Mesendoderm (in vitro differentiated cells): ENCODE measurements around the gene C11orf24.

ENCODE experiments used
- DNase-seq: peaks from one replicate; pipeline ENCODE4 v3.0.0; 2013
- H2AK5ac ChIP-seq: 2 replicates; pipeline ENCODE4 v1.6.1; 2013; ENCODE audit warnings: low read length, inconsistent platforms
- H2BK120ac ChIP-seq: 2 replicates; pipeline ENCODE4 v1.6.1; 2013; ENCODE audit warnings: low read depth, mild to moderate bottlenecking, low read length, moderate library complexity, mixed read lengths
- H2BK15ac ChIP-seq: replicated peaks from 2 replicates; pipeline ENCODE4 v1.6.1; 2013; ENCODE audit warnings: low read depth, mild to moderate bottlenecking, moderate library complexity
- H2BK5ac ChIP-seq: 2 replicates; pipeline ENCODE4 v1.6.1; 2013; ENCODE audit warnings: low read length, inconsistent platforms
- H3K18ac ChIP-seq: 2 replicates; pipeline ENCODE4 v1.6.1; 2013; ENCODE audit warnings: mild to moderate bottlenecking, low read length, mixed read lengths
- H3K23ac ChIP-seq: one replicate; pipeline ENCODE4 v1.6.1; 2013; ENCODE audit warnings: low read length
- H3K27ac ChIP-seq: 2 replicates; pipeline ENCODE4 v1.5.1; 2013; ENCODE audit warnings: low read depth, mild to moderate bottlenecking, inconsistent platforms, low read length, moderate library complexity
- H3K27me3 ChIP-seq: 2 replicates; pipeline ENCODE4 v1.6.1; 2013; ENCODE audit warnings: low read length, control low read depth, mild to moderate bottlenecking, inconsistent platforms; ENCODE audit not compliant: insufficient read depth, poor library complexity
- H3K36me3 ChIP-seq: 2 replicates; pipeline ENCODE4 v1.6.1; 2013; ENCODE audit warnings: low read length, inconsistent platforms; ENCODE audit not compliant: control insufficient read depth, insufficient read depth
- H3K4ac ChIP-seq: one replicate; pipeline ENCODE4 v1.6.1; 2013; ENCODE audit warnings: low read depth, mild to moderate bottlenecking, low read length, moderate library complexity
- H3K4me1 ChIP-seq: 2 replicates; pipeline ENCODE4 v1.6.1; 2013; ENCODE audit warnings: low read depth, low read length, inconsistent platforms; ENCODE audit not compliant: control insufficient read depth
- H3K4me2 ChIP-seq: 2 replicates; pipeline ENCODE4 v1.6.1; 2013; ENCODE audit warnings: low read length
- H3K4me3 ChIP-seq: 2 replicates; pipeline ENCODE4 v1.5.1; 2013; ENCODE audit warnings: mild to moderate bottlenecking, low read length
- H3K56ac ChIP-seq: one replicate; pipeline ENCODE4 v1.6.1; 2013; ENCODE audit warnings: low read length
- H3K79me1 ChIP-seq: 2 replicates; pipeline ENCODE4 v1.6.1; 2013; ENCODE audit warnings: low read length, inconsistent platforms
- H3K79me2 ChIP-seq: 2 replicates; pipeline ENCODE4 v1.6.1; 2013; ENCODE audit warnings: mild to moderate bottlenecking, low read length; ENCODE audit not compliant: control insufficient read depth, insufficient read depth
- H3K9ac ChIP-seq: 2 replicates; pipeline ENCODE4 v1.6.1; 2013; ENCODE audit warnings: low read length, inconsistent platforms
- H4K5ac ChIP-seq: one replicate; pipeline ENCODE4 v1.6.1; 2013; ENCODE audit warnings: low read length
- H4K8ac ChIP-seq: one replicate; pipeline ENCODE4 v1.6.1; 2013; ENCODE audit warnings: low read depth, mild to moderate bottlenecking, control low read depth, low read length, moderate library complexity
- WGBS: extraction: QIAGEN DNeasy Blood & Tissue Kit; methylation state at CpG from one replicate; pipeline ENCODE4 v1.1.7; 2013; ENCODE audit warnings: low lambda C conversion rate, missing lambda C conversion rate; ENCODE audit not compliant: insufficient coverage; ENCODE audit errors: extremely low coverage; 5-methylcytosine and 5-hydroxymethylcytosine counted together

Gene C11orf24

DNA sequence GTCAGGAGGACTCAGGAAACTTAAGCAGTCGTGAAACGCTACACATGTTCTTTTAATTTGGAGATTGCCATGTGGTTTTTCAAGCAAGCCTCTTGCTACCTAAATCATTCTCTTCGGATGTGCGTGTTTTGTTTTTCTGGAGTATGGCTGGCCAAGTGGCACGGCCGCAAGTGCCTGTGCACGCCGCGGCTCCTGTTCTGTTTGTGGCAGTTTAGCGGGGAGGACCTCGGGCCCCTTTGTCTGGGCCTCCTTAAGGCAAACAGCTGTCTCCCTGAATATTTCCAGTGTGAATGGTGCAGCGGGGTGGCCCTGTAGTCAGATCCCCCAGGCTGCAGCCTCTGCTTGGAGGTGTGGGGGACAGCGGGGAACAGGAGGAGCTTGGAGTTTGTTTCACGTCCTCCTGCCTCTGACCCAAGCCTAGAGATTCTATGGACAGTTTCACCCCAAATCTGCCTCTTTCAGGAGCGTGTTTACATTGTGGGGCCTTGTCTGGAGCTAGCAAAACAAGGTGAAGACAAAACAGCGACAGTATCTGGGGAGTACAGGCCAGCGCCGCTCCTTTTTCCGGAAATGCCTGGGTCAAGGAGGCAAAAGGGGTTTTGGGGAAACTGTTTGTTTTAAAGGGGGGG is 41.9 kb upstream of the C11orf24 start:
- H2BK15ac ChIP-seq: no peak overlapping the region
- no peaks in the 10 kb centered on the region for H3K36me3 ChIP-seq
- peak overlapping the region; percentile 91 for H3K56ac ChIP-seq
- H3K27ac ChIP-seq: no peak overlapping the region
- H3K79me2 ChIP-seq: peaks cover 41% of the 10 kb centered on the region
- no peak for DNase-seq
- no peak overlapping the region for H4K8ac ChIP-seq
- H2AK5ac ChIP-seq: peak overlapping the region; percentile 30
- no peak overlapping the region for H2BK5ac ChIP-seq
- H3K9ac ChIP-seq: peak overlapping the region; percentile 69
- H2BK120ac ChIP-seq: peak overlapping the region; percentile 29
- no peaks in the 10 kb centered on the region for H3K27me3 ChIP-seq
- no peak overlapping the region for H4K5ac ChIP-seq
- peak overlapping the region; percentile 88 for H3K4ac ChIP-seq
- peak overlapping the region; percentile 95 for H3K23ac ChIP-seq
- peak overlapping the region; percentile 58 for H3K4me3 ChIP-seq
- peaks cover 10% of the 10 kb centered on the region for H3K4me1 ChIP-seq
- no CpG with 5 or more reads among the region's 19 CpGs for WGBS
- peak overlapping the region; percentile 78 for H3K18ac ChIP-seq
- H3K4me2 ChIP-seq: peak overlapping the region; percentile 92
- peaks cover 13% of the 10 kb centered on the region for H3K79me1 ChIP-seq

GRCh38 chr11:68312780-68313573 is 41.2 kb upstream of the C11orf24 start:
- Histone ChIP-seq H4K5ac (no peak overlapping the region), H3K79me1 (peaks cover 13% of the 10 kb centered on the region), H3K27ac (no peak overlapping the region), H3K36me3 (no peaks in the 10 kb centered on the region), H3K4me3 (peak overlapping the region; percentile 58), H2BK120ac (no peak overlapping the region), H3K56ac (peak overlapping the region; percentile 91), H3K79me2 (peaks cover 37% of the 10 kb centered on the region), H3K27me3 (no peaks in the 10 kb centered on the region), H3K4me2 (peak overlapping the region; percentile 92), H3K4me1 (peaks cover 10% of the 10 kb centered on the region), H2BK5ac (no peak overlapping the region), H3K4ac (peak overlapping the region; percentile 88), H3K23ac (peak overlapping the region; percentile 80), H3K9ac (peak overlapping the region; percentile 69), H2AK5ac (peak overlapping the region; percentile 30), H3K18ac (peak overlapping the region; percentile 95), H4K8ac (no peak overlapping the region), H2BK15ac (no peak overlapping the region)
- no CpG with 5 or more reads among the region's 102 CpGs for WGBS
- no peak for DNase-seq

- Histone ChIP-seq H3K4me2 (peak within 1 kb of the TSS; percentile 92), H2AK5ac (peak within 1 kb of the TSS; percentile 30), H4K5ac (no peak within 1 kb of the TSS), H3K4me1 (peaks cover 8% of the 10 kb centered on the region), H3K27me3 (no peaks in the 10 kb centered on the region), H3K27ac (no peak within 1 kb of the TSS), H3K79me2 (peaks cover 32% of the 10 kb centered on the region), H2BK120ac (no peak within 1 kb of the TSS), H3K4ac (peak within 1 kb of the TSS; percentile 88), H3K56ac (peak within 1 kb of the TSS; percentile 91), H4K8ac (no peak within 1 kb of the TSS), H3K79me1 (peaks cover 13% of the 10 kb centered on the region), H3K36me3 (no peaks in the 10 kb centered on the region), H2BK15ac (no peak within 1 kb of the TSS), H3K23ac (peak within 1 kb of the TSS; percentile 80), H3K9ac (peak within 1 kb of the TSS; percentile 69), H3K18ac (peak within 1 kb of the TSS; percentile 95), H3K4me3 (peak within 1 kb of the TSS; percentile 58), H2BK5ac (no peak within 1 kb of the TSS)
- no CpG with 5 or more reads among the region's 85 CpGs for WGBS
- no peak for DNase-seq
Measured at GRCh38 chr11:68312117-68312779, 40.5 kb upstream of the C11orf24 start, which contains the start of gene LRP5. Gene LRP5, plus strand, starts transcription at chr11:68312591. Its CDS starts 124 bp downstream, at chr11:68312715.

DNA sequence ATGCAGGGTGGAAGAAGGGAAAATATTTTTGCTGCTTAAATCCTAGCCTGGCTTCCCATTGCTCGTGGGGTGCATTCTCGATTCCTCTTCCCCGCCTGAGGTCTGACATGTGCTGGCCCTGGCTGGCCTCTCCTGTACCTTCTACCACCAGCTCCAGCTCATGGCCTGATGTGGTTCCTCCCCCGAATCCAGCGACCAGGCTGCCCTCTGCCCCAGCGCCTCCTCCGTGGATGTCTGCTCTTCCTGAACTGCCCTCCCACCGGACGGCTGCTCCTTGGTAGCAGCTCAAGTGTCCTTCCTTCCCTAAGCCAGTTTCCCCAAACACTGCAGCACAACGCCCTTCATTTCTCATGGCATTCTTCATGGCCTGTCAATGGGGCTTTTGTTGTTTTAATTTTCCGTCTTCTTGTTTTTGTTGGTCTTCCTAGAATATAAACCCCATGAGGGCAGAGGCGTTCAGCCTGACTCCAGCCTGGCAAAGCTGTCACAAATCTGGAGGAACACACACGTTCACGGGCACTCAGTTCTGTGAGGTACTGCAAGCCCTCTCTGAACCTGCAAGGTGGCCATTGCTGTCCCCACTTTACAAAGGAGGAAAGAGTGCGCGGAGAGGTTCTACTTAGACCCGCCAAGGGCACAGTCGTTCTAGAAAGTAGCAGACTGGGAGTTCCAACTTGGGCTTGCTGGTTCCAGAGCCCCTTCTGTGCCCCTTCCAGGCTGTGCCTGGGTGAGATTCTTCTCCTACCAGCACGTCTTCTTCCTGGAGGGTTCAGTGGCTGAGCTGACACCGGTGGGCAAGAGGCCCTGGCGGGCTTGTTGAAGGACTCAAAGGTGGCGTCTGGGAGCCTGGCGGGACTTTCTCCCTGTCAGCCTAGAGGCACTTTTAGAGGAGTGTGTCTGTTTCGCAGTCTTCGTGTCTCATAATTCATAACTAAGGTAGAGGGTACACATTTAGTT is 39.7 kb upstream of the C11orf24 start:
- no peak overlapping the region for H2BK15ac ChIP-seq
- H3K79me1 ChIP-seq: peaks cover 9% of the 10 kb centered on the region
- no peak overlapping the region for H2AK5ac ChIP-seq
- H4K8ac ChIP-seq: no peak overlapping the region
- H3K27me3 ChIP-seq: no peaks in the 10 kb centered on the region
- H2BK5ac ChIP-seq: no peak overlapping the region
- H4K5ac ChIP-seq: no peak overlapping the region
- peak overlapping the region; percentile 54 for H3K4me2 ChIP-seq
- WGBS: no CpG with 5 or more reads among the region's 25 CpGs
- peaks cover 24% of the 10 kb centered on the region for H3K79me2 ChIP-seq
- DNase-seq: no peak
- H3K23ac ChIP-seq: no peak overlapping the region
- peak overlapping the region; percentile 95 for H3K18ac ChIP-seq
- peak overlapping the region; percentile 42 for H3K56ac ChIP-seq
- no peak overlapping the region for H3K27ac ChIP-seq
- no peak overlapping the region for H3K4me3 ChIP-seq
- H2BK120ac ChIP-seq: no peak overlapping the region
- H3K9ac ChIP-seq: no peak overlapping the region
- peaks cover 8% of the 10 kb centered on the region for H3K4me1 ChIP-seq
- no peaks in the 10 kb centered on the region for H3K36me3 ChIP-seq
- H3K4ac ChIP-seq: no peak overlapping the region

DNA sequence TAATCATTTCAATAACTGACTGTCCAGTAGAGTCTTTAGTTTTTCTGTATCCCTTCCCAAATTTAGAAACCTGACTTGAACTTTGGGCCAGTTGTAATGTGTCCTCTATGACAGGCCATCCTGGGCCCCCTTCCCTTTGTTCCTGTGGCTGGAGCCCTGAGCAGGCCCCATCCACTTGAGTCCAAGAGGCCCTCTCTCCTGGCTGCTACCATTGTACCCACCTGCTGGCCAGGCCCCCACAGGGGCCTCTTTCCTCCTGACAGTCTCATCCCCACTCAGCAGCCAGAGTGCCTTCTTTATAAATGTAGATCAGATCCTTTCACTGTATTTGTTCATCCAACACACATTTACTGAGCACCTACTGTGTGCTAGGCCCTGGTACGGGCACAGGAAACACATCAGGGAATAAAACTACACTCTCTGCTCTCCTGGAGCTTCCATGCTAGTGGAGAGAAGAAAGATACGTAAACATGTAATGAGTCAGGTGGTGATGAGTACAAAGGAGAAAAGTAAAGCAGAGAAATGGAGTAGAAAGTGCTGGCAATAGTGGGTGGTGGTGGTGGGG is 37.9 kb upstream of the C11orf24 start:
- WGBS: no CpG with 5 or more reads among the region's 2 CpGs

More for the DNA sequence above, 37.9 kb upstream of the C11orf24 start:
- peaks cover 5% of the 10 kb centered on the region for H3K4me1 ChIP-seq
- H3K56ac ChIP-seq: no peak overlapping the region
- no peak overlapping the region for H3K4ac ChIP-seq
- no peak overlapping the region for H3K18ac ChIP-seq
- no peaks in the 10 kb centered on the region for H3K27me3 ChIP-seq
- no peak overlapping the region for H2BK15ac ChIP-seq
- no peak overlapping the region for H3K27ac ChIP-seq
- H2BK120ac ChIP-seq: no peak overlapping the region
- H3K79me1 ChIP-seq: peaks cover 3% of the 10 kb centered on the region
- no peak overlapping the region for H3K9ac ChIP-seq
- no peaks in the 10 kb centered on the region for H3K36me3 ChIP-seq
- H2BK5ac ChIP-seq: no peak overlapping the region
- H4K8ac ChIP-seq: no peak overlapping the region
- DNase-seq: no peak
- H3K23ac ChIP-seq: no peak overlapping the region
- H3K4me2 ChIP-seq: no peak overlapping the region
- H3K79me2 ChIP-seq: peaks cover 12% of the 10 kb centered on the region
- H3K4me3 ChIP-seq: no peak overlapping the region
- H4K5ac ChIP-seq: no peak overlapping the region
- no peak overlapping the region for H2AK5ac ChIP-seq
